ENCODE data around the gene FBXW9. TPM values are rescaled to one million over a fixed set of nuclear protein-coding genes. Genes with fewer than 3 reads are reported as not detected.

FBXW9 gene
- total and polyA plus RNA-seq, 2 of the 13 experiments (the other 11 are each of a cell fraction or from before 2014, with no cell fraction given), result 5.7 to 6.1 TPM

DNA sequence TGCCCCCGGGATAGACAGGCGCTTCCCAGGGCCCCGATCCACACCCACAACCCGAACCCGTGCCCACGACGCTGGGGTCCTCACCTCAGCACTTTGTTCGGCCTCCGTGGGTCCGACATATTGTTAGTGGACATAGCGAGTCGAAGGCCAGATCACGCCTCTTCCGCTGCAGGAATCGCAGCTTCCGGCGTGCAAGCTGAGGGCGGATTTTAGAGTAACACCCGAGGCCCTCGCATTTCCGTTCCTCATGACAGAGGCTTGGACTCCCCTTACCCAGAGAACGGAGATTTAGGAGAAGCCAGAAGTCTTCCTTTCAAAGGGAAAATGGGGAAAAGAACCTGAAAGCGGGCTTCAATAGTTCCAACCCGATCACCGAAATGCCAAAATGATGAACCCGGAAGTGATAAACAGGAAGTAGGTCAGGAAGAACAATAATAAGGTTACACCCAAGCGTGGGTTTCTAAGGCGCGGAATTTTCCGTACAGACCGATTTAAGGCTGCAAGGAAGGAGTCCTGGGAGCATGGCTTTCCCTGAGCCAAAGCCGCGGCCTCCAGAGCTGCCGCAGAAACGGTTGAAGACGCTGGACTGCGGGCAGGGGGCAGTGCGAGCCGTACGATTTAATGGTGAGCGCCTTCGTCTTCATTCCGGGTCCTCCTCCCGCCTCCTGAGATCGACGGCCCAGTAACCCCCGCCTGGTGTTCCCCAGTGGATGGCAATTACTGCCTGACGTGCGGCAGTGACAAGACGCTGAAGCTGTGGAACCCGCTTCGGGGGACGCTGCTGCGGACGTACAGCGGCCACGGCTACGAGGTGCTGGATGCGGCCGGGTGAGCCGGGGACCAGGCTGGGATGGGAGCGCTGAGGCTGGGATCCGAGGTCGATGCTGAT, 26.9 kb downstream of the FBXW9 start (continued):
- no peak for TF ChIP-seq USF2 (IDR thresholded peaks at IDR 0.05; ENCODE audit: low read depth, low read length)
- TF ChIP-seq USF2 (CRISPR knock-in tag; IDR thresholded peaks at IDR 0.05; ENCODE audit: borderline replicate concordance), result no peak
- TF ChIP-seq, protein P1, sequence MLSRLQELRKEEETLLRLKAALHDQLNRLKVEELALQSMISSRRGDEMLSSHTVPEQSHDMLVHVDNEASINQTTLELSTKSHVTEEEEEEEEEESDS (CRISPR knock-in tag; IDR thresholded peaks at IDR 0.05; ENCODE audit: borderline replicate concordance), result no peak
- TF ChIP-seq ZNF556 (CRISPR knock-in tag; IDR thresholded peaks at IDR 0.05; ENCODE audit: borderline replicate concordance), result 0 out of 2 replicates have a peak, but pooled peaks have one; percentile 60
- peak; percentile 49; the same call in 1 of the 2 replicates for TF ChIP-seq ZNF768 (CRISPR knock-in tag; IDR thresholded peaks at IDR 0.05)
- 0 out of 2 replicates have a peak, but pooled peaks have one; percentile 73 for TF ChIP-seq GLI4 (CRISPR knock-in tag; IDR thresholded peaks at IDR 0.05; ENCODE audit: borderline replicate concordance)
- TF ChIP-seq ARNT2 (CRISPR knock-in tag; IDR thresholded peaks at IDR 0.05; ENCODE audit: low read depth), result peak; percentile 57; the same call in 1 of the 2 replicates
- peak; percentile 14; the same call in 1 of the 2 replicates for TF ChIP-seq ZBTB7A (CRISPR knock-in tag; IDR thresholded peaks at IDR 0.05)
- peak; percentile 50; the same call in 1 of the 2 replicates for TF ChIP-seq IRF1 (CRISPR knock-in tag; IDR thresholded peaks at IDR 0.05; ENCODE audit: low read depth)
- no peak for TF ChIP-seq REST (IDR thresholded peaks at IDR 0.05; ENCODE audit: borderline replicate concordance in 1 of 2, low read depth in 1 of 2, low read length in 2 of 2)
- no peak for TF ChIP-seq ZNF549 (CRISPR knock-in tag; IDR thresholded peaks at IDR 0.05)
- TF ChIP-seq RXRA (CRISPR knock-in tag; IDR thresholded peaks at IDR 0.05), result 0 out of 2 replicates have a peak, but pooled peaks have one; percentile 34
- no peak for TF ChIP-seq SP1 (IDR thresholded peaks at IDR 0.05)
- TF ChIP-seq SP1 (CRISPR knock-in tag; IDR thresholded peaks at IDR 0.05), result peak; percentile 83
- TF ChIP-seq MXD3 (CRISPR knock-in tag; IDR thresholded peaks at IDR 0.05), result peak; percentile 61
- TF ChIP-seq CBFB (CRISPR knock-in tag; IDR thresholded peaks at IDR 0.05), result no peak
- TF ChIP-seq SIN3B (IDR thresholded peaks at IDR 0.05; ENCODE audit: low read length), result peak; percentile 80
- TF ChIP-seq HHEX (CRISPR knock-in tag; IDR thresholded peaks at IDR 0.05), result no peak
- TF ChIP-seq SP5 (CRISPR knock-in tag; IDR thresholded peaks at IDR 0.05; ENCODE audit: borderline replicate concordance, low read depth), result peak; percentile 24; the same call in 1 of the 2 replicates
